B cell (primary cell): ENCODE data around the gene TULP1. TPM values are rescaled to one million over a fixed set of nuclear protein-coding genes. Genes with fewer than 3 reads are reported as not detected.

Source experiments
- ATAC-seq: fragments of 200-7000 bp; cut with Tn5 transposase; one replicate; pipeline ENCODE4 v1.10.0; 2021; ENCODE audit warnings: low read depth, mild to moderate bottlenecking, moderate number of reproducible peaks, moderate library complexity
- CTCF ChIA-PET: fragments of 350-600 bp; sonication (Branson Sonifier 250); formaldehyde crosslinking; loops from one replicate; lab custom pipeline; 2021; ENCODE audit warnings: antibody characterized with exemption, inconsistent platforms; lab: Charles Lee
- POLR2A ChIA-PET: fragments of 350-600 bp; sonication (Branson Sonifier 250); formaldehyde crosslinking; loops from one replicate; lab custom pipeline; 2021; ENCODE audit warnings: antibody characterized with exemption; lab: Charles Lee
- DNase-seq: peaks from one replicate; pipeline ENCODE4 v3.0.0; 2013
- H2AFZ ChIP-seq: 2 replicates; pipeline ENCODE4 v1.6.1; 2012; ENCODE audit warnings: mild to moderate bottlenecking, low read depth, low read length; ENCODE audit not compliant: insufficient read depth, poor library complexity, severe bottlenecking
- H3K27ac ChIP-seq, 2 donors: 1 replicate in 1 of 2; 2 replicates in 1 of 2; pipeline ENCODE4 v1.5.1; 2012 to 2013; ENCODE audit warnings: low read length in 2 of 2, mild to moderate bottlenecking in 2 of 2, moderate library complexity in 1 of 2
- H3K27me3 ChIP-seq, 4 experiments: fragments of 200-600 bp in 1 of 4; sonication (generic) in 1 of 4; replicated peaks in 1 of 4; 1 replicate in 2 of 4; 2 replicates in 2 of 4; pipeline versions ENCODE4 v1.6.1 to v1.7.0; 2013 to 2016; ENCODE audit warnings: low read length in 3 of 4, mild to moderate bottlenecking in 2 of 4, mixed read lengths in 1 of 4, moderate library complexity in 1 of 4; ENCODE audit not compliant: insufficient read depth in 4 of 4, control insufficient read depth in 3 of 4; ENCODE audit errors: control extremely low read depth in 1 of 4
- H3K36me3 ChIP-seq, 2 experiments: replicated peaks in 1 of 2; 1 replicate in 1 of 2; 2 replicates in 1 of 2; pipeline versions ENCODE4 v1.6.1 to v1.7.1; 2013; ENCODE audit warnings: low read length in 1 of 2; ENCODE audit not compliant: insufficient read depth in 2 of 2, control insufficient read depth in 1 of 2; ENCODE audit errors: control extremely low read depth in 1 of 2, extremely low read depth in 1 of 2
- H3K4me1 ChIP-seq, 2 donors: fragments of 200-600 bp in 1 of 2; sonication (generic) in 1 of 2; 1 replicate in 1 of 2; 2 replicates in 1 of 2; pipeline versions ENCODE4 v1.5.1 to v1.6.1; 2013 to 2017; ENCODE audit warnings: low read length in 2 of 2; ENCODE audit not compliant: control insufficient read depth in 2 of 2, insufficient read depth in 2 of 2
- H3K4me2 ChIP-seq: replicated peaks from 2 replicates; pipeline ENCODE3; 2012; ENCODE audit warnings: mild to moderate bottlenecking, low read depth, low read length; ENCODE audit not compliant: poor library complexity, severe bottlenecking
- H3K4me3 ChIP-seq, 5 experiments: fragments of 200-600 bp in 1 of 5; sonication (generic) in 1 of 5; 1 replicate in 3 of 5; 2 replicates in 2 of 5; pipeline versions ENCODE4 v1.5.1 to v1.7.0; 2011 to 2016; ENCODE audit warnings: low read length in 4 of 5, mild to moderate bottlenecking in 4 of 5, low read depth in 2 of 5, control low read depth in 1 of 5, moderate library complexity in 1 of 5; ENCODE audit not compliant: insufficient read depth in 1 of 5; ENCODE audit errors: control extremely low read depth in 1 of 5, extremely low read depth in 1 of 5
- H3K79me2 ChIP-seq: fragments of 200-600 bp; sonication (generic); one replicate; pipeline ENCODE4 v1.6.0; 2016; ENCODE audit warnings: low read length; ENCODE audit not compliant: control insufficient read depth, insufficient read depth
- H3K9ac ChIP-seq: fragments of 200-600 bp; sonication (generic); 2 replicates; pipeline ENCODE4 v1.6.1; 2017; ENCODE audit warnings: mild to moderate bottlenecking, low read length, moderate library complexity
- H3K9me3 ChIP-seq, 3 donors: one replicate each; pipeline versions ENCODE4 v1.6.1 to v1.7.1; 2013; ENCODE audit warnings: low read length in 2 of 3; ENCODE audit not compliant: control insufficient read depth in 2 of 3, insufficient read depth in 1 of 3; ENCODE audit errors: control extremely low read depth in 1 of 3
- H4K20me1 ChIP-seq: 2 replicates; pipeline ENCODE4 v1.6.0; 2012; ENCODE audit warnings: mild to moderate bottlenecking, low read length; ENCODE audit not compliant: insufficient read depth, control insufficient read depth, poor library complexity, severe bottlenecking
- H3K27ac Mint-ChIP-seq: one replicate; pipeline ENCODE4 v1.8.0; 2021; ENCODE audit warnings: mixed read lengths
- H3K27me3 Mint-ChIP-seq: one replicate; pipeline ENCODE4 v1.8.0; 2021; ENCODE audit warnings: mixed read lengths
- H3K4me1 Mint-ChIP-seq: one replicate; pipeline ENCODE4 v1.8.0; 2021; ENCODE audit warnings: mixed read lengths
- H3K4me3 Mint-ChIP-seq: one replicate; pipeline ENCODE4 v1.8.0; 2021; ENCODE audit warnings: mixed read lengths
- H3K9me3 Mint-ChIP-seq: one replicate; pipeline ENCODE4 v1.8.0; 2022; ENCODE audit warnings: mixed read lengths; ENCODE audit not compliant: insufficient read depth
- EZH2 ChIP-seq: IDR thresholded peaks from 2 replicates; pipeline ENCODE4 v1.6.1; 2012; ENCODE audit warnings: borderline replicate concordance, low read depth, mild to moderate bottlenecking, moderate library complexity, low read length; ENCODE audit not compliant: insufficient read depth, poor library complexity, severe bottlenecking
- WGBS: methylation state at CpG from one replicate; pipeline ENCODE4 v1.1.5; 2013; ENCODE audit warnings: missing lambda C conversion rate; ENCODE audit not compliant: insufficient coverage; 5-methylcytosine and 5-hydroxymethylcytosine counted together
- intact Hi-C: fragments of 100-400 bp; cut with micrococcal nuclease; formaldehyde crosslinking; loops from one replicate; pipeline ENCODE4 v1.10.0; 2022
- polyA plus RNA-seq: library from polyadenylated mRNA; depleted of rRNA; stranded (reverse); fragments of >200 nt; gene quantifications from 2 replicates; pipeline ENCODE4 v1.2.3, GENCODE V29; 2012
- total RNA-seq, 2 donors: library from RNA; stranded (reverse); fragments of 120-200 nt in 1 of 2; gene quantifications; 1 replicate in 1 of 2; 2 replicates in 1 of 2; pipeline versions ENCODE4 v1.2.3 to v1.2.4, GENCODE V29; 2013 to 2022
- TF ChIP-seq, protein P1 (sequence below): fragments of 200-600 bp; IDR thresholded peaks from one replicate; pipeline ENCODE4 v1.8.0; 2022; ENCODE audit warnings: antibody characterized with exemption, mild to moderate bottlenecking

The TULP1 gene
- total and polyA plus RNA-seq, 2 donors (not counting 1 experiment from before 2014, with no cell fraction given): not detected

DNA sequence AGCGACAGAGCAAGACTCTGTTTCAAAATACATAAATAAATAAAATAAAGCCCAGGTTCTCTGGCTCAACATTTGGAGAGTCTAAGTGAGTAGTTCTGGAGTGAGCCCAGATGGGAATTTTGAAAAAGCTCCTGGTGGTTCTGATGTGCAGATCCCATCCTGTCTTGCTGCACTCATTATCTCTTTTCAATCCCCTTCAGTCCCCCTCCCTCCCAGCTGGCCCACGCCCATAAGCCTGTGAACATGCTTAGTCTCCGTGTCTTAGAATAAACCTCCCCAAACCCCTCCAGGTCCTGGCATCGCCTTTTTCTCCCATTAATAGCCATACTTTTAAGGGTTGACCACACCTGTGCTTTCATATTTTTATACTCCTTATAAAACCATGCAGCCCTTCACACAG lies 19.4 kb upstream of the TULP1 start:
- H3K4me1 Mint-ChIP-seq: no peaks in the 10 kb centered on the region
- POLR2A ChIA-PET: no interaction called here
- 92% methylated on average over 3 of the region's 4 CpGs for WGBS

DNA sequence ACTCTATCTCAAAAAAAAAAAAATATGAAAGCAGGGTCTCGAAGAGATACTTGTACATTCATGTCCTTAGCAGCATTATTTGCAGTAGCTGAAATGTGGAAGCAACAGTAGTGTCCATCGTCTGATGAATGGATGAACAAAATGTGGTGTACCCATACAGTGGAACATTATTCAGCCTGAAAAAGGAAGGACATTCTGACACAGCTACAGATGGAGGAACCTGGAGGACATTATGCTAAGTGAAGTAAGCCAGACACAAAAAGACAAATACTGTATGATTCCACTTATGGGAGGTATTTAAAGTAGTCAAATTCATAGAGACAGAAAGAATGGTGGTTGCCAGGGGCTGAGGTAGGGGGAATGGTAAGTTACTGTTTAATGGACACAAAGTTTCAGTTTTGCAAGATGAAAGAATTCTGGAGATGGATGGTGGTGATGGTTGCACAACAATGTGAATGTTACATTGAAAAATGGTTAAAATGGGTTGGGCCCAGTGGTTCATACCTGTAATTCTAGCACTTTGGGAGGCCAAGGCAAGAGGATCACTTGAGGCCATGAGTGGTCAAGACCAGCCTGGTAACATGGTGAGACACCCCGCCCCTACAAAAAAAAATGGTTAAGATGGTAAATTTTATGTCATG lies 11.8 kb upstream of the TULP1 start:
- Mint-ChIP-seq H3K9me3 (no peaks in the 10 kb centered on the region), H3K4me3 (no peak overlapping the region), H3K4me1 (peaks cover 9% of the 10 kb centered on the region), H3K27ac (no peak overlapping the region), H3K27me3 (no peaks in the 10 kb centered on the region)
- Histone ChIP-seq H3K27ac (no peak overlapping the region), H3K9me3 (no peaks in the 10 kb centered on the region), H3K4me3 (no peak overlapping the region), H3K9ac (no peak overlapping the region), H3K79me2 (no peaks in the 10 kb centered on the region), H3K4me2 (no peak overlapping the region), H3K36me3 (no peaks in the 10 kb centered on the region), H2AFZ (no peak overlapping the region), H3K4me1 (peaks cover 3 to 9% of the 10 kb centered on the region in 2 donors), H3K27me3 (peaks cover 0 to 5% (median 0%) of the 10 kb centered on the region in 4 experiments), H4K20me1 (no peaks in the 10 kb centered on the region)
- intact Hi-C loops: no loop called here
- ChIA-PET CTCF (interaction anchor here (0.8 to 10.6 kb wide), 7 partner anchors 9 to 262 kb away, joined by 3 to 119 read pairs (median 4); partner anchors contain the start of genes ARMC12 and TEAD3), POLR2A (no interaction called here)
- WGBS: no CpG with 5 or more reads among the region's 3 CpGs
- DNase-seq: no peak
- no peak for ATAC-seq
- no peak for TF ChIP-seq EZH2
- TF ChIP-seq, protein P1, sequence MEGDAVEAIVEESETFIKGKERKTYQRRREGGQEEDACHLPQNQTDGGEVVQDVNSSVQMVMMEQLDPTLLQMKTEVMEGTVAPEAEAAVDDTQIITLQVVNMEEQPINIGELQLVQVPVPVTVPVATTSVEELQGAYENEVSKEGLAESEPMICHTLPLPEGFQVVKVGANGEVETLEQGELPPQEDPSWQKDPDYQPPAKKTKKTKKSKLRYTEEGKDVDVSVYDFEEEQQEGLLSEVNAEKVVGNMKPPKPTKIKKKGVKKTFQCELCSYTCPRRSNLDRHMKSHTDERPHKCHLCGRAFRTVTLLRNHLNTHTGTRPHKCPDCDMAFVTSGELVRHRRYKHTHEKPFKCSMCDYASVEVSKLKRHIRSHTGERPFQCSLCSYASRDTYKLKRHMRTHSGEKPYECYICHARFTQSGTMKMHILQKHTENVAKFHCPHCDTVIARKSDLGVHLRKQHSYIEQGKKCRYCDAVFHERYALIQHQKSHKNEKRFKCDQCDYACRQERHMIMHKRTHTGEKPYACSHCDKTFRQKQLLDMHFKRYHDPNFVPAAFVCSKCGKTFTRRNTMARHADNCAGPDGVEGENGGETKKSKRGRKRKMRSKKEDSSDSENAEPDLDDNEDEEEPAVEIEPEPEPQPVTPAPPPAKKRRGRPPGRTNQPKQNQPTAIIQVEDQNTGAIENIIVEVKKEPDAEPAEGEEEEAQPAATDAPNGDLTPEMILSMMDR: no peak

More for the DNA sequence above, 19.4 kb upstream of the TULP1 start:
- Histone ChIP-seq H3K27me3 (peaks cover 0 to 5% (median under 1%) of the 10 kb centered on the region in 4 experiments), H3K4me2 (no peak overlapping the region), H3K27ac (no peak overlapping the region), H3K36me3 (no peaks in the 10 kb centered on the region), H3K9ac (no peak overlapping the region), H3K79me2 (no peaks in the 10 kb centered on the region), H4K20me1 (no peaks in the 10 kb centered on the region), H3K4me1 (no peaks in the 10 kb centered on the region), H2AFZ (no peak overlapping the region), H3K4me3 (no peak overlapping the region), H3K9me3 (no peaks in the 10 kb centered on the region)
- TF ChIP-seq, protein P1: no peak
- no peak for TF ChIP-seq EZH2
- H3K4me3 Mint-ChIP-seq: no peak overlapping the region
- intact Hi-C loops: no loop called here
- H3K27ac Mint-ChIP-seq: no peak overlapping the region
- peaks cover 19% of the 10 kb centered on the region for H3K27me3 Mint-ChIP-seq
- DNase-seq (no peak), ATAC-seq (no peak)
- no peaks in the 10 kb centered on the region for H3K9me3 Mint-ChIP-seq
- CTCF ChIA-PET: interaction anchor here (1.0 kb wide), 1 partner anchor 52 kb away, joined by 3 read pairs; no protein-coding TSS in a partner anchor
